Muscle of back (tissue), 11 donors: ENCODE measurements around the gene MDM4. TPM values are rescaled to one million over a fixed set of nuclear protein-coding genes. Genes with fewer than 3 reads are reported as not detected.

Experiments
- DNase-seq, 3 donors: peaks; one replicate each; pipeline versions ENCODE4 v3.0.0 to v3.0.0-alpha.2; 2013
- polyA plus RNA-seq, 10 donors: library from polyadenylated mRNA; unstranded; fragments of 120-200 nt; gene quantifications; one replicate each; pipeline ENCODE4 v1.2.1, GENCODE V29; 2013; ENCODE audit not compliant: insufficient read length in 10 of 10

Gene MDM4
- polyA plus RNA-seq, 10 donors, result 11.2 to 55.5 (median 22.1) TPM

DNA sequence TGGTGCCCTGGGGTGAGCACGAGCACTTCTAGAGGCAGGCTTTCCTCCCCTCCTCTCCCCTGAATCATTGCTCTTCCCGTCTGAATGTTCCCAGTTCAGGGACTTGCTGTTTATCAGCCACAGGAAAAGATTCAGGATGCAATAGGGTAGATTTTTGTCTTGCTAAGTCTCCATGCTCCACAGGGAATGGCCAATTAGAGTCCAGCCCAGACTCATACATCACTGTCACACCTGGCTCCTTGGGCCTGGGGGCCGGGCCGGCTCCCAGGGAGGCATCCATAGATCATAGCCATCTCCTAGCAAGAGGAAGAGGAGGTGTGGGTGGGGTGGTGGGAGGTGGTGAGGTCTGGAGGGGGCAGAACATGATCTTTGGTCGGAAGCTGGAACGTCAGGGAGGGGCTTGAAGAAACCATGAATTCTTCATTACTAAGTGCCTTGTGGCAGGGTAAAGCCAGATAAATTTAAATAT, 85.9 kb downstream of the MDM4 start:
- DNase-seq, result no peak

DNA sequence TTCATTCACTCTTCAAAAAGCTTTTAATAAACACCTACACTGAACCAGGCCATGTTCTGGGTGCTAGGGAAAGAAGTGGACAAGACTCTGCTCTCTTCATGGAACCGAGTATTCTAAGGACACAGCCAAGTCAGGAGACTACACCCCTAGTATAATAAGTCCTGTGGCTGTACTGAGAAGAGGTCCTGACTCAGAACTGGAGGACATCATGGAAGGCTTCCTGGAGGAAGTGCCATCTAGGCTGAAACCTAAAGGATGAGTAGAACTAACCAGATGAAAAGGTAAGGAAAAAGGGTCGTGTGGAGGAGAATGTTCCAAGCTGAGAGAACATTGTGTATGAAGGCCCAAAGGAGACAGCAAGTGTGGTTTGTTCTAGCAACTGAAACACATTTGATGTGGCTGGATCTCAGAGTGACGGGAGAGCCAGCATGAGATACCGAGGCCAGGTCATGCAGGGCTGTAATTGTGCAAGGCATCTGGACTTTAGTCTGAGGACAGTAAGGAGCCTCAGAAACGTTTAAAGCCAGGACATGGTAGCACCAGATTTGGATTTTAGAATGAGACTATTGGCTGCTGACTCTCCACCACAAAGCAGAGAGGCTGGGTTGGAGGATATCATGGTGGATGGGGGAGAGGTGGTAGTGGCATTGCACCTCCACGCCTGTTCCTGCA, 86.8 kb downstream of the MDM4 start:
- DNase-seq, result no peak

DNA sequence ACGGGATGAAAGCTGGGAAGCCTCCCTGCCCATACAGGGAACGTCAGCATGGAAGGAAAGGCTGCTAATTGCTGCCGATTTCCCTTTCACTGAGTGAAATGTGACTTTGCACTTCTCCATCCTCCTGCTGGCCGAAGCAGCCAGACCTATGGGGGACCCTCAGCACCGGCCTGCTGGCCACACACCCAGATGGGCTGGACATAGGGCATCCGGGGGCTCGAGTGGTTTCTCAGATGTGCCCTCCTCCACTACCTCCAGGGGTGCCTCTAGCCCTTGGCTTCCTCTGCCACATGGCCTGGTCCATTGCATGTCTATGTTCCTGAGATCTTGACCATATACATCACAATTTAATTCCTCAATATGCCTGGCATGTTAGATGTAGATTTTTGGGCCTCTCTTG, 89.6 kb downstream of the MDM4 start:
- DNase-seq, result no peak

Other genes starting within 250 kb of the MDM4 start
- gene PLEKHA6, start 156.5 kb upstream of the MDM4 start, polyA plus RNA-seq, result 1 to 10 TPM; 1.7 to 7.2 (median 2.8) TPM
- gene PPP1R15B, start 104.6 kb upstream of the MDM4 start, polyA plus RNA-seq, result 10 to 100 TPM; 22.9 to 33.9 (median 29.4) TPM
- 10 to 100 TPM; 20.5 to 36.7 (median 29.0) TPM for gene PIK3C2B, start 21.6 kb upstream of the MDM4 start, polyA plus RNA-seq
- gene LRRN2, start 169.3 kb downstream of the MDM4 start, polyA plus RNA-seq, result 10 to 100 TPM in 1 of 10 donors, 1 to 10 TPM in 9; 4.3 to 10.4 (median 8.1) TPM